ENCODE data around the gene GALP.

GRCh38 chr19:56134654-56134921, 41.2 kb upstream of the GALP start:
- TF ChIP-seq EZH2phosphoT487 (IDR thresholded peaks at IDR 0.05; ENCODE audit: borderline replicate concordance) (no peak), CTCF (conservative IDR thresholded peaks at IDR 0.05; ENCODE audit: low read length) (no peak)

All from Loucy (cell line).